Esophagus muscularis mucosa (tissue), 4 donors: Measurements from ENCODE around the gene AP2A1.

Experiments
- EP300 ChIP-seq: sonication (generic); formaldehyde crosslinking; IDR thresholded peaks from one replicate; pipeline ENCODE4 v1.6.1; 2017; ENCODE audit warnings: antibody characterized with exemption
- POLR2A ChIP-seq: fragments of 450-650 bp; IDR thresholded peaks from one replicate; pipeline ENCODE4 v1.6.1; 2017; ENCODE audit warnings: antibody characterized with exemption, moderate library complexity, mild to moderate bottlenecking, low read depth
- POLR2AphosphoS5 ChIP-seq, 2 donors: sonication (generic); formaldehyde crosslinking; IDR thresholded peaks; one replicate each; pipeline ENCODE4 v1.6.1; 2017; ENCODE audit warnings: antibody characterized with exemption in 2 of 2
- TF ChIP-seq, protein P1 (sequence below), 3 experiments: fragments of 200-600 bp in 2 of 3; fragments of 450-650 bp in 1 of 3; sonication (generic) in 2 of 3; IDR thresholded peaks; one replicate each; pipeline ENCODE4 v1.5.1; 2017 to 2019; ENCODE audit warnings: antibody characterized with exemption in 3 of 3, mild to moderate bottlenecking in 2 of 3, moderate library complexity in 1 of 3

- no peak for TF ChIP-seq EP300
- TF ChIP-seq POLR2A: no peak
- TF ChIP-seq, protein P1, sequence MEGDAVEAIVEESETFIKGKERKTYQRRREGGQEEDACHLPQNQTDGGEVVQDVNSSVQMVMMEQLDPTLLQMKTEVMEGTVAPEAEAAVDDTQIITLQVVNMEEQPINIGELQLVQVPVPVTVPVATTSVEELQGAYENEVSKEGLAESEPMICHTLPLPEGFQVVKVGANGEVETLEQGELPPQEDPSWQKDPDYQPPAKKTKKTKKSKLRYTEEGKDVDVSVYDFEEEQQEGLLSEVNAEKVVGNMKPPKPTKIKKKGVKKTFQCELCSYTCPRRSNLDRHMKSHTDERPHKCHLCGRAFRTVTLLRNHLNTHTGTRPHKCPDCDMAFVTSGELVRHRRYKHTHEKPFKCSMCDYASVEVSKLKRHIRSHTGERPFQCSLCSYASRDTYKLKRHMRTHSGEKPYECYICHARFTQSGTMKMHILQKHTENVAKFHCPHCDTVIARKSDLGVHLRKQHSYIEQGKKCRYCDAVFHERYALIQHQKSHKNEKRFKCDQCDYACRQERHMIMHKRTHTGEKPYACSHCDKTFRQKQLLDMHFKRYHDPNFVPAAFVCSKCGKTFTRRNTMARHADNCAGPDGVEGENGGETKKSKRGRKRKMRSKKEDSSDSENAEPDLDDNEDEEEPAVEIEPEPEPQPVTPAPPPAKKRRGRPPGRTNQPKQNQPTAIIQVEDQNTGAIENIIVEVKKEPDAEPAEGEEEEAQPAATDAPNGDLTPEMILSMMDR (IDR thresholded peaks at IDR 0.05): no peak
- no peak for TF ChIP-seq POLR2AphosphoS5 (IDR thresholded peaks at IDR 0.05)
Observed at GRCh38 chr19:49803529-49803856, 36.7 kb downstream of the AP2A1 start.
